Hematopoietic multipotent progenitor cell treated with erythropoietin and hydrocortisone succinate and interleukin-3 and kit ligand, for 6 days (in vitro differentiated cells): ENCODE results near the gene MAP2K6.

Experiments
- DNase-seq: peaks from one replicate; pipeline ENCODE4 v3.0.0-alpha.2; 2015

MAP2K6 gene

DNA sequence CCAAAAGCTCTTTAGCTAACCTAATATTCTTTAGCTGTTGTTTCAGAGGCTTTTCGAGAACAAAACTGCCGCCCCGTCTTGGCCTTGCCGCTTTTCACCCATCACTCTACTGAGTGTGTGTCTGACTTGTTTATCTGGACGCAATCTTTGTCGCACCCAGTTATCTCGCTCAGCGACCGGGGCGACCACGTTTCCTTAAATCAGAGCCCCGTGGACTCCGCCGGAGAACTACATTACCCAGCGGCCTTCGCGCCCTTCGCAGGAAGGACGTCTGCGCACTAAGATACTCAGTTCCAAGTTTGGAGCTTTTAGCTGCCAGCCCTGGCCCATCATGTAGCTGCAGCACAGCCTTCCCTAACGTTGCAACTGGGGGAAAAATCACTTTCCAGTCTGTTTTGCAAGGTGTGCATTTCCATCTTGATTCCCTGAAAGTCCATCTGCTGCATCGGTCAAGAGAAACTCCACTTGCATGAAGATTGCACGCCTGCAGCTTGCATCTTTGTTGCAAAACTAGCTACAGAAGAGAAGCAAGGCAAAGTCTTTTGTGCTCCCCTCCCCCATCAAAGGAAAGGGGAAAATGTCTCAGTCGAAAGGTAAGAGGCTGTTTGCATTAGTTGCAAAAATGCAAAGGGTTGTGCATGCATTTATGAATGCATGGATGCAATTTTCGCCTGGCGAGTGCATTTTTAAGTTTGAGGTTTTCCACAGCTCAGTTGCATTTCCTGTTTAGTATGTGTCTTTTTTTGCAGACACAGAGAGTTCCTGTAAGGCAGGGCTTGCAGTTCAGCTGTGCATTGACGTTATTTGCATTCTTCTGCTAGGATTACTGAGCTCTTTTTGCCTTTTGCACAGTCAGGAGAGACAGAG is at the start of gene MAP2K6:
TSS of gene MAP2K6 (plus strand) at position 290 of the 867 bp plus-strand sequence. CDS start at position 578, 288 bp downstream.
- peak; percentile 85 for DNase-seq

DNA sequence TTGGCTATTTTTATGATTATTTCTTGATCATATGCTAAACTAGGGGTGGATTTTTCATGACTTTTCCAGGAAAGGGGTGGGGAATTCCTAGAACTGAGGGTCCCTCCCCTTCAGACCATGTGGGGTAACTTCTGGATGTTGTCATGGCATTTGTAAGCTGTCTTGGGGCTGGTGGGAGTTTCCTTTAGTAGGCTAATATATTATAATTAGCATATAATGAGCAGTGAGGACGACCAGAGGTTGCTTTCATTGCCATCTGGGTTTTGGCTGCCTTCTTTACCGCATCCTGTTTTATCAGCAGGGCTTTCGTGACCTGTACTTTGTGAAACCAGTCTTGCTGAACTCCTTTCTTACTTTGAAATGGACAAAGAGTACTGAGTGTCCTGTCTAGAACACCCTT is 47.2 kb upstream of the MAP2K6 start:
- peak; percentile 3 for DNase-seq

DNA sequence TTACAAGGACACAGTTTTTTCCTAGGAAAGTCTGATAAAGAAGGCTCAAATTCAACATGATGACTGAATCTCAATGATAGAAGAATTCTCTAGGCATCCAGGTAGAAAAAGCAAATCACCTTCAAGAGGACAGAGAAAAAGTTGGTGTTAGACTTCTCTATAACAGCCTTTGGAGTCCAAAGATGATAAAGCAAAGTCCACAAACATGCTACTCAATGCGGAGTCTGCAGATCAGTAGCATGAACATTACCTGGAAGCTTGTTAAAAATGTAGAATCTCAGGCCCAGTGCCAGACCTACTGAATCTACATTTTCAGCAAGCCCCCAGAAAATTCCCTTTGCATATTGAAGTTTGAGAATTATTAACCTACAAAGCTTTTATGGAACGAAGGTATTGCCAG is 41.4 kb upstream of the MAP2K6 start:
- DNase-seq, result no peak

DNA sequence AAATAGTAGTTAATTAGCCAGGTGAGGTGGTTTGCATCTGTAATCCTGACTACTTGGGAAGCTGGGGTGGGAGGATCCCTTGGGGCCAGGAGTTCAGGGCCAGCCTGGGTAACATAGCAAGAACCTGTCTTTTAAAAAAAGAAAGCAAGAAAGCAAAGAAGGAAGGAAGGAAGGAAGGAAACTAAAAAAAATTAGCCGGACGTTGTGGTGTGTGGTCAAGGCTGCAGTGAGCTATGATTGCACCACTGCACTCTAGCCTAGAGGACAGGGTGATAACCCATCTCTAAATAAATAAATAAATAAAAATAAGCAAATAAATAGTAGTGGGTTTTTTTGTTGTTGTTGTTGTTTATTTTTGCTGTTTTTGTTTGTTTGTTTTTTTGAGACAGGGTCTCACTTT is 39.3 kb upstream of the MAP2K6 start:
- DNase-seq, result no peak

DNA sequence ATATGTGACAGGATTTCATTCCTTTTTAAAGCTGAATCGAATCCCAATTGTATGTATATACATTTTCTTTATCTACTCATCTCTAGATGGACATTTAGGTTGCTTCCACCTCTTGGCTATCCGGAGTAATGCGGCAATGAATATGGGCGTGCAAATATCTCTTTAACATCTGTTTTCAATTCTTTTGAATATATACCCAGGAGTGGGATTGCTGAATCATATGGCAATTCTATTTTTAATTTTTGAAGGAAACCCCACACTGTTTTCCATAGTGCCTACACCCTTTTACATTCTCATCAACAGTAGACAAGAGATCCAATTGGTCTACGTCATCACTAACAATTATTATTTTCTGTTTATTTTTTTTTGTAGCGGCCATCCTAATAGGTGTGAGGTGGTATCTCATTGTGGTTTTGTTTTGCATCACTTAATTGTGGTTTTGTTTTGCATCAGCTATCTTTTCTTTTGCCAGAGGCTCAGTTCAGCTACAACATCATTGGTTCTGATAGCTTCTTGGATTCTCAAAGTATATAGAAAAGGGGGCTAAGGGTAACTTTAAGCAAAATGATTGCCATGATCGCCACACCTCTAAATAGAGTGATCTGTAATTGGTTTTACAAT is 25.6 kb upstream of the MAP2K6 start:
- DNase-seq, result no peak

DNA sequence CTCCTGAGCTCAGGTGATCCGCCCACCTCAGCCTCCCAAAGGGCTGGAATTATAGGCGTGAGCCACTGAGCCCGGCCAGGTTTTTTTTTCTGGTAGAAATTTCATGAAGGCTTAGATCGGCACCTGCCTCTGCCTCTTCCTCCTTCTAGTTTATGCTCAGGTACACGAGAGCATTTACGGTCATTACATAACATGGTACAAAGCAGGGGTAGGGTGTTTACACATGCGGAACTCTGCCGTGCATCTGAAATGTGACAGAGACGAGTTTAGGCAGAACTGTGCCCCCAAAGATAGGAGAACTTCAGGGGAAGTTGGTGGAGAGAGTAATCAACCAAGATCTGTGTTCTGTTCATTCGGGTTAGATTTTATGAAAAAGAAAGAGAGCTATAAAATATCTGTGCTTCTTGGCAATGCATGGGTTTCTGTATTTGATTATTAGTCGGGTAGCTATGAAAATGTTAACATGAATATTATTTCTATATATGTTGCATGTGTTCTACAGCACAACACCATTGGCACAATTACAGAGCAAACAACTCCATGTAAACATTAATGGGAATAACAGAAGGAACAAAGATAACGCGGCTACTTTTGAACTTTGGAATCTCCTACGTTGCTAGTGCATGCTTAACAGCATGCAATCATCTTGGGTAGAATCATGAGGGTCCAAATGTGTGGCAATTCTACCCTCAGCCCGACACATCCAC is 23.5 kb upstream of the MAP2K6 start:
- DNase-seq, result no peak

DNA sequence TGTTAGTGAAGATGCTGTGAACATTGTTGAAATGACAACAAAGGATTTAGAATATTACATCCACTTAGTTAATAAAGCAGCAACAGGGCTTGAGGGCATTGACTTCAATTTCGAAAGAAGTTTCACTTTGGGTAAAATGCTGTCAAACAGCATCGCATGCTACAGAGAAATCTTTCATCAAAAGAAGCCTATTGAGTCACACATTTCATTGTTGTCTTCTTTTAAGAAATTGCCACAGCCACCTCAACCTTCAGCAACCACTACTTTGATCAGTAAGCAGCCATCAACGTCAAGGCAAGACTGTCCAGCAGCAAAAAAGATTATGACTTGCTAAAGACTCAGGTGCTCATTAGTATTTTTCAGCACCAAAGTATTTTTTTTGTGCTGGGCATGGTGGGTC is 13.2 kb upstream of the MAP2K6 start:
- DNase-seq, result no peak

DNA sequence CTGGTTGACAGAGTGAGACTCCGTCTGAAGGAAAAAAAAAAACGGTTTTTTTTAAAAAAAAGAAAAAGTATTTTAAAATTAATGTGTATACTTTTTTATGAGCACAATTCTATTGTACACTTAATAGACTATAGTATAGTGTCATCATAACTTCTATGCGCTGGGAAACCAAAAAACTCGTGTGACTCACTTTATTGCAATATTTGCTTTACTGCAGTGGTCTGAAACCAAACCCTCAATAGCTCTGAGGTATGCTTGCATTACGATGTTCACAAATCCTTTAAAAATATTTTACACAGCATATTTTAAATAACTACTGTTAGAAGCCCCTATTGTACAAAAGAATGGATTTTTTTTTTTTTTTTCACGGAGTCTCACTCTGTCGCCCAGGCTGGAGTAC is 12.4 kb upstream of the MAP2K6 start:
- DNase-seq, result no peak

DNA sequence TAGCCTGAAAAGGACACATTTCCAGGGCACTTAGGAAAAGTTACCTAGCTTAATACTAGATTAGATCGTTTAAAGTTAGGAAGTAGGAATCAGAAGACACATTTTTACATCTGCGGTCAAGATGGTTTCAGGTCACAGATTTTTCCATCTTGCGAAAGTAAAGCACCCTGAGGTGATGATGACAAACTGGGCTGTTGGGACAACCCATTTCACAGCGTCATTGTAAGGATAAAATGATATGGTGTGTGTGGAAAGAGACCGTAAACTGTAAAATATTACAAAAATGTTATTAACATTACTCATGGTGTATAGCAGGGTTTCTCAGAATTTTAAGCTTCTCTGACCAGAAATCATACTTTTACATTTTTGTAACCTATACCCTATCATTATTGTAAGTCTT is 10.1 kb upstream of the MAP2K6 start:
- DNase-seq, result no peak

DNA sequence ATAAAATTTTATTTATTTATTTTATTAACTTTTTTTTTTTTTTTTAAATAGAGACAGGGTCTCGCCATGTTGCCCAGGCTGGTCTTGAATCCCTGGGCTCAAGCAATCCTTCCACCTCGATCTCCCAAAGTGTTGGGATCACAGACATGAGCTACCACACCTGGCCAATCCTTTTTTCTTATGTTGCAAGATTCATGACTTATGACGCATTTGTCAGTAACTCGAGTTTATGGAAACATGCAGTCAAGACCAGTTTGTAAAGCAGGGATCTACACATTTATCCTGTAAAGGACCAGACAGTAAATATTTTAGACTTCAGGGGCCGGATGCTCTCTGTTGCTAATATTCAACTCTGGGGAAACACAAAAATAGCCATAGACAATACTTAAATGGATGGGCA is 9.4 kb upstream of the MAP2K6 start:
- DNase-seq, result no peak

DNA sequence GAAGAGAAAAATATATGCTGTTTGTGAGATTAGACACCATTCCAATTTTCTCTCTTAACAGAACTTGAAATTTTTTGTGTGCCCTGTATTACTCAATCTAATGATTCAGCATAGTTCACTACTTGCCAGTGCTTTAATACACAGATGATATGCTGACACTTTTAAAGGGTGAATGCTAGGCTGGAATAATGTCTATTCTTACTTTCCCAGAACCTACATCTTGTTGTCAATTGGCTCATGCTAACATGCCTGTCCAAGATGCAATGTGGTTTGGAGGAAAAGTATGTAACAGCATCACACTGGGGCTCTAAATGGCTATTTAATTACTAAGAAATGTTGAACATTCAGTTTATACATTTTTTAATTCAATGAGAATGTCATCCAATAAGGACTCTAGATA is 7.6 kb upstream of the MAP2K6 start:
- DNase-seq, result no peak

DNA sequence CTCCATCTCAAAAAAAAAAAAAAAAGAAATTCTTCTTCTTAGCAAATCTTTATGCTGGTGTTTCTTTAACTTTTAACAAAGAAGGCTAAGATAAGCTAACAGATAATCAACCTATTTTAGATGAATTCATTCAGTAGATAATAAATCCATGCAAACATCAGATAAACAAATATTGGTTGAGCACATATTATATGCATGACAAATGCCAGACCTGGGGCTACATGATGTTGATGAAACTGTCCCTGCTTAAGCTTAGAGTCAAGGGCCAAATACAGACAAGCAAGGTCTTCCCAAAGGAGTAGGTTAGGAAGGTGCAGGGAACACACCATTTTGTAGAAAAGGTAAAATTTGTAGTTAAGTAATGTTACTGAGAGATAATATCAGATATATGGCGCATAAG is 6.7 kb upstream of the MAP2K6 start:
- DNase-seq, result no peak

DNA sequence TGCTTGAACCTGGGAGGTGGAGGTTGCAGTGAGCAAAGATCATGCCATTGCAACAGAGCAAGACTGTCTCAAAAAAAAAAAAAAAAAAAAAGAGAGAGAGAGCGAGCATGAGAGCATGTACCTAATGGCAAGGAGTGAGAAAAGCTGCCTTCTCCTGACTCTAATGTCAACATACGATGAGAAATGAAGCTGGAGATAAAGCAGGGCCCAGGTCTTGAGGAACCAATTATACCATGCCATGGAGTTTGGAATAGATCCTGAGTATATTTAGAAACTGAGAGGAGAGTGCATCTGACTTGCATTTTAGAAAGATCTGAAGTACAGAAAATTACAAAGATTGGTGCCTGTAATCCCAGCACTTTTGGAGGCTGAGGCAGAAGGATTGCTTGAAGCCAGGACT is 3.8 kb upstream of the MAP2K6 start:
- no peak for DNase-seq

DNA sequence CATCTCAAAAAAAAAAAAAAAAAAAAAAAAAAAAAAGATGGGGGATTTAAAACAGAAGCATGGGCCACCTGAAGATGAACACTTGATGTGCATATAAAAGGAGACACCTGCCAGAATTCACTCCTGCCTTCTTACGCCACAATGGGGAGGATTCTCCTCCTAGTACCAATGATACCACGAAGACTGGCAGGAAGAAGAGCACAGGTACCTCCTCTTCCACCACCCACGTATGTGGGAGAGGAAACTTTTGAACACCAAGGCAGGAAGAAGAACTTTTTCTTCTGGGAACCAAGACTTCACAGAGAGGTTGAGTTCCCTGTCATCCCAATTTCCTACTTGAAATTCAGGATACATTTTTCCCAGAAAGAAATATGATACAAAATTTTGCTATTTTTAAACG is 2.7 kb upstream of the MAP2K6 start:
- no peak for DNase-seq

DNA sequence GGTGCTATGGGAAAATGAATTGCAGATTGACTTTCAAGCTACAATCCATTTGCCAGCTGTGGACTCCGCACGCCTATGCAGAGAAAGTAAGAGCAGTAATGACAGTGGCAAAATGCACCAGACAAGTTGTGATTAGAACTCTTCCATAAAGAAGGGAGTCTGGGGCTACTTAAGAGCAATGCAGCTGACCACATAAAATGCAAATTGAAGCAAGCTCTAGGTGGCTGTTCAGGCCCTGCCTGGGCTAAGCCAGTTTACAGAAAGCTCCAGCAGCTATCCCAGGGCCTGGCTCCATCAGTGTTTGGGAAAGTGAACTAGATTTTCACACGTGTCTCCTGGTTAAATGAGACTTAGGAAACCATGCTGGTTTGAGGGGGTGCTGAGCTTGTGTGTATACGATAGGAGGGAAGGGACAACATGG is 2.2 kb upstream of the MAP2K6 start:
- DNase-seq, result no peak

DNA sequence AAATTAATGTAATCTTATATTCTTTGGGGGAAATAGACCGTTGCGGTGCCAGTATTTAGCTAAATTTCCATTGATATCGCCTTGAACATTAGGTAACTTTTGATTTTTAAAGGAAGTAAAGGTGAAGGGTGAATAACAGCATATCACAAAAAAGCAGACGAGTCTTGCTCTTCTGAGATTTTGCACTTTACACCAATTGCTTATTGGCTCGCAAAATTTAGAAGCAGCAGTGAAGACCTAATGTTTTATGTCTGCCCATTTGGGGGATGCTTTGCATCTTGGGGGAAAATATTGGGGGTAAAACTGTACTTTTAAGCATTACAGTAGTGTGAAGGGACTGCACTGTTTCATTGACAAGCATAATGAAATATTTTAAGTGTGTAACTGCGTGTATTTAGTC is 934 bp downstream of the MAP2K6 start:
- DNase-seq, result no peak

DNA sequence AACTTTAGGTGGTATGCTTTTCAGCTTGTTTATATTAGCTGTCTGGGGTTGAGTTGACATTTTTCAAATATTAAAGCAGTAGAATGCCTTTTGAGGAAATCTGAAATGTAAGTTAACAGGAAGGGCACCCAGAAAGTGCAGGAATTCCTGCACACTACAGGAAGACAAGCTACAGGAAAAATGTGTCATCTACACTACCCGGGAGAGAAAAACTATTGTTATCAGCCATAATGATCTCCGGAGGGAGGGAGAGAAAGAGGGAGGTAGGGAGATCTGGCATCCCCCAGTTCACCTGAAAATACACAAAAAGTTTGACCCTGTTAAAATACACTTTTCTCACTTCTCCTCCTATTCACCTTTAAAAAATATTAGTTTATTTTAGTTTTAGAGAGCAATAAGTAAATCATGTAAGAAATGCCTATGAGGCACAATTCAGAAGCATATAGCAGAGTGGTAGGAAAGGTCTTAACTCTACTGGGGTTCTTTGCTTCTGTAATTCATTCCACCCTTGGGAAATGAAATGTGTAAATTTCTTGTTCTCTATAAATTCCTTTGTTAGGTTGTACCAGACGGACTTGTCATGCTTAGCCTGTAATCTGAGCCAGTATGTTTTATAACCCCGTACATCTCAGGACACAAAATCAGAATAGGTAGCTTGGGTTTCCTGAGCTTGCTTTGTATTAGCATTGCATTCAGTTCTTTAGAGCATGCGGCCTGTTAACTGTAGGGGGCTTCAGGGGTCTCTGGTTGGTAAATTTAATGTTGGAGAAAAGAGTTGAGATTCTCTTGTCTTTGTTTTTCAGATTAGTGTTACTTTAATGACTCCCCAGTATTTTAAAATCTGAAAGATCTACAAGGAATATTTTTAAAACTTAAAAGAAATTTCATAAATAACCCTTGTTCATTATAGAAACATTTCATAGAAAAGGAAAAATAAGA is 3.3 kb downstream of the MAP2K6 start:
- DNase-seq, result no peak

DNA sequence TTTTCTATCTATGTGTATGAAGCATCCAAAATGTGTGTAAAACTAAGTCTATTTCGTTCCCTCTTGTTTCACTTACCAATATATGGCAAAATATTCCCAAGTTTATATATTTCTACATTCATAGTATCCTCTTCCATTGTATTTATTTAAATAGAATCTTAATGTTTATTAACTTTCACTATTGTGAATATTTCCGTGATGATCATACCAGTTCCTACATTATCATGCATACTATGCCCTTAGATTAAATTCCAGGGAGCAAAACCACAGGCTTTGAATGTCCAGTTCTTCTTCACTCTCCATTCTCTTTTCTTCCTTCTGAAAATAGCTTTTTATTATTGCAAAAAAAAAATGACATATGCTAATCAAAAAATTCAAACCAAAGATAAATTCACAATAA is 4.0 kb downstream of the MAP2K6 start:
- no peak for DNase-seq

DNA sequence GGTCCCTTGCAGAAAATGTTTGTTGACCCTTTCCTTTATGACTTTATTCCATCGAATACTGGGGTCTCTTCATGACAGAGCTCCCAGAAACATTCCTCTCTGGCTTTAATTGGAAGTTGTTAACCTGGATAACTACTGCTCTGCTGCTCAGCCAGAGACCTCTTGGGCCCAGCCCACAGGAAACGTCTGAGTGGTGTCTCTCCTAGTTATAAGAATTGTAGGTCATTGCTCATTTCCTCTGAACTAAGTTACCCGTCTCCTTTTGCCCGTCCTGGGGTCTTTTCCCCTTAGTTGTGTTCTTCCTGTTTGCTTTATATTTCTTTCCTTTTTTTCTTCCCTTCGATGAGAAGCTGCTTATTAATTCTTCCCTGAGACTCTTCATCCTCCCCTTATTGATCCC is 9.0 kb downstream of the MAP2K6 start:
- DNase-seq, result no peak

DNA sequence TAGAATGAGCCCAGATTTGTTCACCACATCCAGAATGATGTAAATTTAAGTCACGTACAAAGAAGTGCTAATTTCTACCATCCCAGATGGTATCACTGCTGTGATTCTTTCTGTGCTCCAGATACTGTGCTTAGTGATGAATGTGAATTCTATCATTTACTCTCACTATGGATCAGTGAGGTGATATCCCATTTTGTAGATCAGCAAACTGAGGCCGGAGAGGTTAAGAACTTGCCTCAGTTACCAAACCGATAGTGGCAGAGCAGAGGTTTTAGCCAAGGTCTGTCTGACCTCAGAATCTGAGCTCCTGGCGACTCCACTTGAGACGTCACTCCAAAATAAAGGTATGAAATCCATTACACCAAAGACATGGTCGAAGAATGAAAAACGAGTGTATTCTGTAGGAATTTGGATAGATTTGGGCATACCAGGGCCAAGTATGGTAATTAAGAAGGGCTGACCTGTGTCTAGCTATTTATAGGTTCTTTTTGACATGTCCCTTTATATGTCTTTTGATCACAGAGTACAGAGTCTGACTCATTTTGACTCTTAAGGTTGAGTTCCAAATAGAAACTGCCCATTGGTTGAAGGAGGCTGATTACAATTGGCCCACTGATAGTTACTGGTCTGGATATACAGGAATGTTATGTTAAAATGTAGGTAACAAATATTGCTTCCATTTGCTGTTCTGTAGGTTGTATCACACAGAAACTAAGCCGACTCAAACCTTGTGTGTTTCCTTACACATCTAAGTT is 10.0 kb downstream of the MAP2K6 start:
- DNase-seq, result no peak

DNA sequence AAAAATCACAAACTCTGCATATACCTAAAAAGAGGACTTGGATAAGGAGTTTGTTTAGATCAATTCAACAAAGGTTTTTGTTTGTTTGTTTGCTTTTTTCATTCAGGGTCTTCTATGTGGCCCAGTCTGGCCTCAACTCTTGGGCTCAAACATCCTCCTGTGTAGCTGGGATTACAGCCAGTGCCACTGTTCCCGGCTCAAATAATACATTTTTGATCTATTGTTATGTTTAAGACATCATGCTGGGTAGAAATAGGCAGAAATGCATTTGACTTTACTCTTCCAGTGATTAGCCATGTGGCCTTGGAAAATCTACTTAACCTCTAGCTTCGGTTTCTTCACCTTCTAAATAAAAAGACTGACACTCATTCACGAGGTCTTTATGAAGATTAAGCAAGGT is 11.5 kb downstream of the MAP2K6 start:
- DNase-seq, result no peak
